Gastroesophageal sphincter (tissue), 3 donors: ENCODE results near the gene TAPT1.

Experiments used
- CTCF ChIP-seq, 4 experiments: fragments of 200-600 bp in 2 of 4; fragments of 450-650 bp in 2 of 4; sonication (generic) in 1 of 4; IDR thresholded peaks; one replicate each; pipeline ENCODE4 v1.5.1; 2017 to 2019; ENCODE audit warnings: antibody characterized with exemption in 4 of 4, mild to moderate bottlenecking in 2 of 4, moderate library complexity in 2 of 4
- POLR2AphosphoS5 ChIP-seq: sonication (generic); formaldehyde crosslinking; IDR thresholded peaks from one replicate; pipeline ENCODE4 v1.6.1; 2017; ENCODE audit warnings: antibody characterized with exemption

DNA sequence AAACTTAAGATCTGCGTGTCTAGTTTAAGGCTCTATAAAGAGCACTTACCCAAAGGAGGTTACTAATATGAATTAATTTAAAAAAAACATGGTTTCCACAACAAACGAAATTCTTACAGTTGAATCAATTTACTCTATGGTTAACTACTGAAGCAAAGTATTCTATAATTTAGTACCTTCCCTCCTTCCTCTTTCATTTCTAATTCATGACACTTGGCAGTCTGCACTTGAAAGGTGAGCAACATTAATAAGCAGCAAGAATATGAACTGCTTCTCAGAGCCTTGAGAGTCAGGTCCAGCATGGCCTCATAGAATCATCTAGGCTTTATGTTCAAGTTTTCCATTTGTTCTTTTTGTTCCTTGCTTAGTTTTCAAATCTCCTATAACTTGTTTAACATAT, 42.7 kb downstream of the TAPT1 start:
- TF ChIP-seq CTCF (IDR thresholded peaks at IDR 0.05) (no peak), POLR2AphosphoS5 (no peak)
